Astrocyte of the hippocampus (primary cell): ENCODE data around the gene GNLY.

ENCODE experiments used
- DNase-seq: peaks from one replicate; pipeline ENCODE4 v3.0.0; 2011; ENCODE audit warnings: low read depth, low spot score

Gene GNLY

GRCh38 chr2:85681776-85682175 lies 12.4 kb upstream of the GNLY start:
- DNase-seq, result no peak

- no peak for DNase-seq
These were observed 11.8 kb upstream of the GNLY start for GRCh38 chr2:85682378-85682777.

GRCh38 chr2:85684380-85684779 lies 9.8 kb upstream of the GNLY start:
- no peak for DNase-seq

GRCh38 chr2:85684806-85685205 lies 9.4 kb upstream of the GNLY start:
- DNase-seq, result no peak

- DNase-seq, result no peak
These were observed 3.2 kb upstream of the GNLY start for GRCh38 chr2:85690932-85691331.

GRCh38 chr2:85692039-85692645 lies 2.0 kb upstream of the GNLY start:
- DNase-seq, result no peak

- no peak for DNase-seq
These were observed 963 bp downstream of the GNLY start for GRCh38 chr2:85695121-85695520.

- no peak for DNase-seq
These were observed 1.8 kb downstream of the GNLY start for GRCh38 chr2:85695691-85696668.

- DNase-seq, result no peak
These were observed 2.9 kb downstream of the GNLY start for GRCh38 chr2:85697096-85697495.

- DNase-seq, result no peak
These were observed 3.6 kb downstream of the GNLY start for GRCh38 chr2:85697716-85698115.

- no peak for DNase-seq
These were observed 4.2 kb downstream of the GNLY start for GRCh38 chr2:85698184-85698879.

- DNase-seq, result no peak
These were observed 4.7 kb downstream of the GNLY start for GRCh38 chr2:85698880-85699254.

- DNase-seq, result no peak
These were observed 5.2 kb downstream of the GNLY start for GRCh38 chr2:85699325-85699724.

- DNase-seq, result peak; percentile 56
These were observed 8.0 kb downstream of the GNLY start for GRCh38 chr2:85702172-85702571.

GRCh38 chr2:85702800-85703199 lies 8.6 kb downstream of the GNLY start:
- no peak for DNase-seq

- no peak for DNase-seq
These were observed 9.2 kb downstream of the GNLY start for GRCh38 chr2:85703329-85703728.

- DNase-seq, result no peak
These were observed 9.9 kb downstream of the GNLY start for GRCh38 chr2:85704038-85704437.

- DNase-seq, result no peak
These were observed 10.9 kb downstream of the GNLY start for GRCh38 chr2:85704800-85705679.

- peak; percentile 83 for DNase-seq
These were observed 11.5 kb downstream of the GNLY start for GRCh38 chr2:85705680-85706039.

- no peak for DNase-seq
These were observed 11.9 kb downstream of the GNLY start for GRCh38 chr2:85706063-85706462.

- DNase-seq, result no peak
These were observed 12.6 kb downstream of the GNLY start for GRCh38 chr2:85706599-85707296.
